UCSD-AML1 (cell line): ENCODE measurements around the gene CLDN6.

Experiments used
- DNase-seq: peaks from one replicate; lab custom pipeline; 2025; ENCODE audit not compliant: unreplicated experiment; lab: John Stamatoyannopoulos, UW

The CLDN6 gene

GRCh38 chr16:2990891-2991290 is 27.1 kb downstream of the CLDN6 start:
- no peak for DNase-seq

- DNase-seq = no peak
Measured at GRCh38 chr16:2988590-2989099, 29.3 kb downstream of the CLDN6 start.

- DNase-seq = no peak
Measured at GRCh38 chr16:2987833-2988232, 30.1 kb downstream of the CLDN6 start.

GRCh38 chr16:2987286-2987685 is 30.7 kb downstream of the CLDN6 start:
- no peak for DNase-seq

- DNase-seq = no peak
Measured at GRCh38 chr16:2986623-2987188, 31.3 kb downstream of the CLDN6 start.

- no peak for DNase-seq
Measured at GRCh38 chr16:2985893-2986355, 32.1 kb downstream of the CLDN6 start.

GRCh38 chr16:2985462-2985861 is 32.5 kb downstream of the CLDN6 start:
- no peak for DNase-seq

GRCh38 chr16:2983706-2984136 is 34.3 kb downstream of the CLDN6 start:
- peak; percentile 83 for DNase-seq

- DNase-seq = no peak
Measured at GRCh38 chr16:2982402-2982801, 35.6 kb downstream of the CLDN6 start.

GRCh38 chr16:2981899-2982250 is 36.1 kb downstream of the CLDN6 start:
- DNase-seq = no peak

- no peak for DNase-seq
Measured at GRCh38 chr16:2981177-2981898, 36.6 kb downstream of the CLDN6 start.

- DNase-seq = peak; percentile 93
Measured at GRCh38 chr16:2980227-2981176, 37.5 kb downstream of the CLDN6 start, which contains the start of gene PKMYT1. Gene PKMYT1, minus strand, starts transcription at chr16:2980446. Its CDS starts 789 bp downstream, at chr16:2979657.

GRCh38 chr16:2979669-2980226 is 38.2 kb downstream of the CLDN6 start:
- DNase-seq = no peak

GRCh38 chr16:2977440-2977839 is 40.5 kb downstream of the CLDN6 start:
- DNase-seq = no peak

GRCh38 chr16:2976673-2977072 is 41.3 kb downstream of the CLDN6 start:
- no peak for DNase-seq

GRCh38 chr16:2976201-2976600 is 41.8 kb downstream of the CLDN6 start:
- DNase-seq = no peak

- no peak for DNase-seq
Measured at GRCh38 chr16:2975161-2975795, 42.7 kb downstream of the CLDN6 start.

GRCh38 chr16:2974319-2975056 is 43.5 kb downstream of the CLDN6 start:
- DNase-seq = no peak

GRCh38 chr16:2973605-2974318 is 44.2 kb downstream of the CLDN6 start:
- no peak for DNase-seq
